Choroid plexus epithelial cell (primary cell): ENCODE results near the gene LEKR1.
"Not testable (repeated sequence)": the region's sequence is repeated elsewhere in the genome, so short reads cannot be mapped to it uniquely, and the experiment has no call there.

ENCODE experiments used
- DNase-seq: peaks from one replicate; pipeline ENCODE4 v3.0.0-alpha.2; 2010; ENCODE audit warnings: low read depth
- H3K4me3 ChIP-seq: 2 replicates; pipeline ENCODE4 v1.5.1; 2011; ENCODE audit warnings: low read depth, mild to moderate bottlenecking, control low read depth, low read length, moderate library complexity
- CTCF ChIP-seq: conservative IDR thresholded peaks from 2 replicates; pipeline ENCODE4 v1.5.1; 2011; ENCODE audit warnings: low read depth, mild to moderate bottlenecking, control low read depth, inconsistent platforms, low read length, moderate library complexity

LEKR1 gene

GRCh38 chr3:156888576-156888975 is 62.4 kb downstream of the LEKR1 start:
- no peak overlapping the region for H3K4me3 ChIP-seq
- TF ChIP-seq CTCF, result no peak
- DNase-seq, result no peak

- no peak overlapping the region for H3K4me3 ChIP-seq
- DNase-seq, result peak; percentile 9
- no peak for TF ChIP-seq CTCF
Observed at GRCh38 chr3:156892701-156893100, 66.5 kb downstream of the LEKR1 start.

GRCh38 chr3:156895374-156895773 is 69.2 kb downstream of the LEKR1 start:
- not testable (repeated sequence) for DNase-seq

GRCh38 chr3:156897851-156898250 is 71.7 kb downstream of the LEKR1 start:
- H3K4me3 ChIP-seq, DNase-seq: not testable (repeated sequence)

More at GRCh38 chr3:156895374-156895773, 69.2 kb downstream of the LEKR1 start:
- not testable (repeated sequence) for H3K4me3 ChIP-seq

- no peak for DNase-seq
- no peak overlapping the region for H3K4me3 ChIP-seq
- TF ChIP-seq CTCF, result no peak
Observed at GRCh38 chr3:156898296-156898880, 72.2 kb downstream of the LEKR1 start.

- H3K4me3 ChIP-seq, result no peak overlapping the region
- no peak for DNase-seq
- no peak for TF ChIP-seq CTCF
Observed at GRCh38 chr3:156899951-156900350, 73.8 kb downstream of the LEKR1 start.

GRCh38 chr3:156902916-156903315 is 76.8 kb downstream of the LEKR1 start:
- TF ChIP-seq CTCF, result no peak
- DNase-seq, result peak; percentile 12
- no peak overlapping the region for H3K4me3 ChIP-seq

GRCh38 chr3:156906275-156906674 is 80.1 kb downstream of the LEKR1 start:
- H3K4me3 ChIP-seq, result no peak overlapping the region
- TF ChIP-seq CTCF, result no peak
- no peak for DNase-seq
